ENCODE measurements around the gene XPO5. TPM values are rescaled to one million over a fixed set of nuclear protein-coding genes. Genes with fewer than 3 reads are reported as not detected.
A peak's percentile ranks its signal among the peaks of the same experiment; 100 is the strongest.

XPO5 gene
- polyA plus RNA-seq, 1 donor (not counting 4 experiments of a cell fraction or from before 2014, with no cell fraction given), result 49.9 TPM

DNA sequence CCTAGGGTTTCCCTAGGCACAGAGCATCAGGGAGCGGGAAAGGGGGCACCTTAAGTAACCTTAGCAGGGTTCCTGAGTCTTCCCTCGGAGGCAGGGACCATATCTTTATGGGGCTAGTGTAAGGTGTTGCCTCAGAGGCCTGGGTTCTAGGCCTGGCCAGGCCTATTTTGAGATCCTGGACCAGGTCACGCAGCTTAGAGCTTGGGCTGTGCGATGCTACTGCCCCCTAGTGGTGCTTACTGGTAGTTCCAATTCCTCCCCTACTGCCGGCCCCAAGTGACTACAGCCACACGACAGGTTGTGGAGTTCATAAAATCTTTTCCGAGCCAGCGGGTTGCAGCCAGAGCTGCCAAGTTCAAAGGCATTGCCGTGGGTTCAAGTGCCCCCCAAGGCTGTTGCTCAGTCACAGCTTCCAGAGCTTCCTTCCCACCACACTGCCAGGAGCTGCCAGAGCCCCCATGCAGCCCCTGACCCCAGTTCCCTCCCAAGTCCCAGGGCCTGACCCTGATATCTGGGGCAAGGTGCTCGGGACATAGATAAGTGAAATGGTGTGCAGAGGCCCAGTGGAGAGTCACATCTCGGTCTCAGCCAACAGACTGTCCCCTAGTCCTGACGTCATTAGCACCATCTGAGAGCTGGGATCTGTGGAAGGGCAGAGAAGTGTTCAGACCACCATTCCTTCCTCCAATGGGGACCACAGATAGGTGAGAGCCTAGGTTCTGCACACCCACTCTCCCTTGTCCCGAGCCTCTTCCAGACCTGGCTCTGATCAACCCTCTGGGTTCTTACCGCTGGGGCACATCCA is 69.0 kb downstream of the XPO5 start:
- Histone ChIP-seq H3K4me2 (ENCODE audit: control insufficient read depth, extremely low read depth, insufficient read depth, low read depth, low read length) (no peak overlapping the region), H3K27me3 (ENCODE audit: control insufficient read depth, extremely low read depth, insufficient read depth, low read length) (peaks cover 10% of the 10 kb centered on the region), H4K20me1 (ENCODE audit: control insufficient read depth, extremely low read depth, insufficient read depth, low read length) (no peaks in the 10 kb centered on the region), H3K27ac (ENCODE audit: control insufficient read depth, insufficient read depth, low read length) (no peak overlapping the region), H3K79me2 (ENCODE audit: control insufficient read depth, insufficient read depth, low read length) (no peaks in the 10 kb centered on the region), H3K4me1 (ENCODE audit: control insufficient read depth, extremely low read depth, insufficient read depth, low read length) (peaks cover 15% of the 10 kb centered on the region), H3K9me1 (ENCODE audit: control insufficient read depth, extremely low read depth, insufficient read depth, low read length) (no peaks in the 10 kb centered on the region), H3K9me3 (ENCODE audit: control insufficient read depth, low read depth, low read length) (no peaks in the 10 kb centered on the region), H3K36me3 (ENCODE audit: control insufficient read depth in 2 of 2, extremely low read depth in 1 of 2, insufficient read depth in 2 of 2, low read length in 2 of 2) (peaks cover 29 to 32% of the 10 kb centered on the region in 2 experiments), H3K4me3 (ENCODE audit: control insufficient read depth in 2 of 3, extremely low read depth in 1 of 3, insufficient read depth in 2 of 3, low read depth in 1 of 3, low read length in 3 of 3) (no peak overlapping the region), H3K9ac (ENCODE audit: control insufficient read depth, extremely low read depth, insufficient read depth, low read length) (no peak overlapping the region), H2AFZ (ENCODE audit: control insufficient read depth, low read length) (no peak overlapping the region)
- dilution Hi-C loops (cut with MboI; ENCODE audit: extremely low pct_ligation_motif_present, low sequenced_read_pairs), result no loop called here
- FAIRE-seq (peak; percentile 41), DNase-seq (ENCODE audit: low read depth, low spot score) (no peak)
- TF ChIP-seq EZH2 (IDR thresholded peaks at IDR 0.05; ENCODE audit: low read length), result no peak
- TF ChIP-seq, protein P1, sequence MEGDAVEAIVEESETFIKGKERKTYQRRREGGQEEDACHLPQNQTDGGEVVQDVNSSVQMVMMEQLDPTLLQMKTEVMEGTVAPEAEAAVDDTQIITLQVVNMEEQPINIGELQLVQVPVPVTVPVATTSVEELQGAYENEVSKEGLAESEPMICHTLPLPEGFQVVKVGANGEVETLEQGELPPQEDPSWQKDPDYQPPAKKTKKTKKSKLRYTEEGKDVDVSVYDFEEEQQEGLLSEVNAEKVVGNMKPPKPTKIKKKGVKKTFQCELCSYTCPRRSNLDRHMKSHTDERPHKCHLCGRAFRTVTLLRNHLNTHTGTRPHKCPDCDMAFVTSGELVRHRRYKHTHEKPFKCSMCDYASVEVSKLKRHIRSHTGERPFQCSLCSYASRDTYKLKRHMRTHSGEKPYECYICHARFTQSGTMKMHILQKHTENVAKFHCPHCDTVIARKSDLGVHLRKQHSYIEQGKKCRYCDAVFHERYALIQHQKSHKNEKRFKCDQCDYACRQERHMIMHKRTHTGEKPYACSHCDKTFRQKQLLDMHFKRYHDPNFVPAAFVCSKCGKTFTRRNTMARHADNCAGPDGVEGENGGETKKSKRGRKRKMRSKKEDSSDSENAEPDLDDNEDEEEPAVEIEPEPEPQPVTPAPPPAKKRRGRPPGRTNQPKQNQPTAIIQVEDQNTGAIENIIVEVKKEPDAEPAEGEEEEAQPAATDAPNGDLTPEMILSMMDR (optimal IDR thresholded peaks at IDR 0.05 in 1 of 3, IDR thresholded peaks at IDR 0.05 in 1 of 3, conservative IDR thresholded peaks at IDR 0.05 in 1 of 3; ENCODE audit: extremely low read depth in 1 of 3, insufficient read depth in 2 of 3, low read length in 3 of 3), result peak in 2 of 3 experiments; percentile 92 to 96

DNA sequence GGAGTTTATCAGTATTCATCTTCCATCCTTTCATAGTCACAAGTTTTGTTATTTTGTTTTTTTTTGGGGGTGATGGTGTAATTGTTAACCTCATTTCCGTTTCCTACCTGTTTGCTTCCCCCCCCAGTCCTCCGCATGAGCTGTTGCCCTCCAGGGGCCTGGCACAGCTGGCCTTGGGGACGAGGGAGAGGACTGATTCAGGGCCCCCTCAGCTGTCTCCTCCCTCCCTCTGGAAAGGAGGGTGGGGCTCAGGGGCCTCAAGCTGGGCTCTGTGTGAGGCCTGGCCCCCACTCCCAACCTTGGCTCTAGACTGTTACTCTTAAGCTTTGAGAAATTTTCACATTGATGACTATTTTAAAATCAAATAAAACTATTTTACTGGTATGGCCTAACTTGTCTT is 69.7 kb downstream of the XPO5 start:
- no peak overlapping the region for H3K27ac ChIP-seq (ENCODE audit: control insufficient read depth, insufficient read depth, low read length)
- H2AFZ ChIP-seq (ENCODE audit: control insufficient read depth, low read length), result no peak overlapping the region
- FAIRE-seq (no peak), DNase-seq (ENCODE audit: low read depth, low spot score) (no peak)
- no peaks in the 10 kb centered on the region for H3K9me1 ChIP-seq (ENCODE audit: control insufficient read depth, extremely low read depth, insufficient read depth, low read length)
- H4K20me1 ChIP-seq (ENCODE audit: control insufficient read depth, extremely low read depth, insufficient read depth, low read length), result no peaks in the 10 kb centered on the region
- peaks cover 10% of the 10 kb centered on the region for H3K27me3 ChIP-seq (ENCODE audit: control insufficient read depth, extremely low read depth, insufficient read depth, low read length)
- H3K4me2 ChIP-seq (ENCODE audit: control insufficient read depth, extremely low read depth, insufficient read depth, low read depth, low read length), result no peak overlapping the region
- H3K36me3 ChIP-seq (ENCODE audit: control insufficient read depth in 2 of 2, extremely low read depth in 1 of 2, insufficient read depth in 2 of 2, low read length in 2 of 2), result peaks cover 27 to 29% of the 10 kb centered on the region in 2 experiments
- H3K4me3 ChIP-seq (ENCODE audit: control insufficient read depth in 2 of 3, extremely low read depth in 1 of 3, insufficient read depth in 2 of 3, low read depth in 1 of 3, low read length in 3 of 3), result no peak overlapping the region
- no peak for TF ChIP-seq EZH2 (IDR thresholded peaks at IDR 0.05; ENCODE audit: low read length)
- TF ChIP-seq, protein P1 (optimal IDR thresholded peaks at IDR 0.05 in 1 of 3, IDR thresholded peaks at IDR 0.05 in 1 of 3, conservative IDR thresholded peaks at IDR 0.05 in 1 of 3; ENCODE audit: extremely low read depth in 1 of 3, insufficient read depth in 2 of 3, low read length in 3 of 3), result no peak
- no peak overlapping the region for H3K9ac ChIP-seq (ENCODE audit: control insufficient read depth, extremely low read depth, insufficient read depth, low read length)
- H3K9me3 ChIP-seq (ENCODE audit: control insufficient read depth, low read depth, low read length), result no peaks in the 10 kb centered on the region
- H3K4me1 ChIP-seq (ENCODE audit: control insufficient read depth, extremely low read depth, insufficient read depth, low read length), result peaks cover 15% of the 10 kb centered on the region
- dilution Hi-C loops (cut with MboI; ENCODE audit: extremely low pct_ligation_motif_present, low sequenced_read_pairs), result no loop called here
- no peaks in the 10 kb centered on the region for H3K79me2 ChIP-seq (ENCODE audit: control insufficient read depth, insufficient read depth, low read length)
